ENCODE data around the gene SHANK2.
A peak's percentile ranks its signal among the peaks of the same experiment; 100 is the strongest.

SHANK2 gene

DNA sequence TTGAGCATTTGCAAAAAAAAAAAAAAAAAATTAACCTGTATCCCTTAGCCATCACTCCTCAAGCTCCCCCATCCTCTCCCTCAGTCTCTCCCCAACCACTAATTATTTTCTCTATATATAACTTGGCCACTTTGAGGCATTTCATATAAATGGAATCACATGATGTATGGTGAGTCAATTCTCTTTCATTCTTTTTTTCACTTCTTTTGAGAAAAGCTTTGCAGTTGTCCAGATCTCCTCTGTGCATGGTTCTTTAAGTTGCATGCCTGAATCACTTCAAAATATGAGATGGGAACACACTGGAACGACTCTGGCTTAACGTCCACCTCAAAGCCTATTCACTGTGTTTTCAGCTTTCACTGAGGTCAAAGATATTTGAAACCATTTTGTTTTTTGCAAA, 40.7 kb downstream of the SHANK2 start:
- Mint-ChIP-seq H3K9me3 (peaks cover 2 to 3% of the 10 kb centered on the region in 2 donors), H3K27me3 (peaks cover 41 to 49% of the 10 kb centered on the region in 2 donors), H3K27ac (no peak overlapping the region), H3K36me3 (no peaks in the 10 kb centered on the region), H3K4me3 (no peak overlapping the region), H3K4me1 (peaks cover 0 to 3% of the 10 kb centered on the region in 2 donors)
- ATAC-seq (replicated peaks), result no peak
- no peak for DNase-seq

GRCh38 chr11:71210861-71211260, 41.5 kb downstream of the SHANK2 start:
- ATAC-seq (replicated peaks) (no peak), DNase-seq (no peak)
- H3K9me3 Mint-ChIP-seq, result peaks cover 2 to 3% of the 10 kb centered on the region in 2 donors
- H3K4me3 Mint-ChIP-seq, result no peak overlapping the region
- H3K4me1 Mint-ChIP-seq, result peaks cover 0 to 3% of the 10 kb centered on the region in 2 donors
- H3K27ac Mint-ChIP-seq, result no peak overlapping the region
- H3K36me3 Mint-ChIP-seq, result no peaks in the 10 kb centered on the region
- peaks cover 40 to 46% of the 10 kb centered on the region in 2 donors for H3K27me3 Mint-ChIP-seq

DNA sequence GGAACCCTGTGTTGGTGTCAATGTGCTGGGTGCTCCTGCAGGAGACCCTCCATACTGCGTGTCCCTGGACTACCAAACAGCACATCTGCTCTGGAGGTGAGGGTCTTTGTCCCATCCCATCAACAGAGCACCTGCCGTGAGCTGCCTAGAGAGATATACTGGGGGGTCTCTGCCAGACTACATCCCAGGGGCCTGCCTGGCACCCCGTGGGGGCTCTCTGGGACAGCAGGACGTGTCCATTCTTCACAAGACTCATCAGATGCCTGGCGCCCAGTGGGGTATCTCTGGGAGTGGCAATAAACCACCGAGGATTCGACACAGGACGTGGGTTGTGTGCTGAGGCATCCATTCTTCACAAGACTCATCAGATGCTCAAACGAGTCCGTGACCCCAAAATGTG, 42.7 kb downstream of the SHANK2 start:
- H3K27me3 Mint-ChIP-seq, result peaks cover 38 to 44% of the 10 kb centered on the region in 2 donors
- no peak overlapping the region for H3K4me3 Mint-ChIP-seq
- ATAC-seq (replicated peaks) (no peak), DNase-seq (no peak)
- H3K36me3 Mint-ChIP-seq, result no peaks in the 10 kb centered on the region
- peaks cover 2 to 3% of the 10 kb centered on the region in 2 donors for H3K9me3 Mint-ChIP-seq
- H3K4me1 Mint-ChIP-seq, result peaks cover under 1 to 3% of the 10 kb centered on the region in 2 donors
- no peak overlapping the region for H3K27ac Mint-ChIP-seq

GRCh38 chr11:71209181-71209580, 43.2 kb downstream of the SHANK2 start:
- ATAC-seq (replicated peaks), result no peak
- H3K27me3 Mint-ChIP-seq, result peaks cover 36 to 42% of the 10 kb centered on the region in 2 donors

DNA sequence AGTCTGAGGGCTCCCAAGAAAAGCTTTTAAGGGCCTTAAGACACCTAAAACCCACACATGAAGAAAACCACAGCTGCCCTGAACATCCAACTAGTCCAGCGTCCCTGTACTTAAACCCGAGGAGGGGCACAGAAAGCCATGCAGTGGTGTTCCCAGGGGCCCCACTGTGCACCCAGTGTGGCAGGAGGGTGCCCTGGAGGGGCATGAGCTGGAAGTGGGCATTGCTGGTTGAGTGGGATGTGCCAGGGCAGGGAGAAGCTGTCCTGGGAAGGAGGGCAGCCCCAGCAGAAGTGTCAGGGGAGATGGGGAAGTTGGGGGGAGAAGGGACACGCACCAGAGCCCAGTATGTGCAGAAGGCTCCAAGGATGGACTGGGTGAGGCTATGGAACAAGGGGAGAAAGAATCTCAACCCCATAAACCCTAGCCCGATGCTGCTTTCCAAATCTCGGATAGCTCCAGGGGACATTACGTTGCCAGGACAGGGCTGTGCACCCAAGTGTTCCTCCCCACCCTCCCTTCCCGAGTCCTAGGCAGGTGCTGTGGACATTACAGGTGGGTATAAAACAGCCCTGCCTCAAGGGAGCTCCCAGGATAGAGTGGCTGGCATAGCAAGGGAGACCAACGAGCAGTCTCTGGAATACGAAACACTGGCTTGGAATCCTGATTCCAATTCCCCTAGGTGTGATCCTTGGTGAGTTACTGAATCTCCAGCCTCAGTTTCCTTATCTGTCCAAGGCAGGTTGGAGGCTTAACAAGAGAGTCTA, 44.2 kb downstream of the SHANK2 start:
- no peak for DNase-seq
- peaks cover 5 to 14% of the 10 kb centered on the region in 2 donors for H3K4me1 Mint-ChIP-seq
- no peak overlapping the region for H3K4me3 Mint-ChIP-seq
- ATAC-seq (replicated peaks), result no peak
- H3K27ac Mint-ChIP-seq, result no peak overlapping the region
- H3K9me3 Mint-ChIP-seq, result peaks cover 2 to 3% of the 10 kb centered on the region in 2 donors
- no peaks in the 10 kb centered on the region for H3K36me3 Mint-ChIP-seq
- H3K27me3 Mint-ChIP-seq, result peaks cover 27 to 37% of the 10 kb centered on the region in 2 donors

More at GRCh38 chr11:71209181-71209580, 43.2 kb downstream of the SHANK2 start:
- no peak overlapping the region for H3K27ac Mint-ChIP-seq
- H3K4me3 Mint-ChIP-seq, result no peak overlapping the region
- peaks cover 2 to 3% of the 10 kb centered on the region in 2 donors for H3K9me3 Mint-ChIP-seq
- no peaks in the 10 kb centered on the region for H3K36me3 Mint-ChIP-seq
- peaks cover 3 to 5% of the 10 kb centered on the region in 2 donors for H3K4me1 Mint-ChIP-seq
- DNase-seq, result no peak

GRCh38 chr11:71207563-71207962, 44.8 kb downstream of the SHANK2 start:
- Mint-ChIP-seq H3K36me3 (no peaks in the 10 kb centered on the region), H3K27me3 (peaks cover 26 to 36% of the 10 kb centered on the region in 2 donors), H3K27ac (peak overlapping the region; percentile 17), H3K9me3 (peaks cover 2 to 3% of the 10 kb centered on the region in 2 donors), H3K4me3 (no peak overlapping the region), H3K4me1 (peaks cover 5 to 14% of the 10 kb centered on the region in 2 donors)
- DNase-seq, result no peak
- no peak for ATAC-seq (replicated peaks)

GRCh38 chr11:71206186-71206585, 46.2 kb downstream of the SHANK2 start:
- peaks cover 2 to 3% of the 10 kb centered on the region in 2 donors for H3K9me3 Mint-ChIP-seq
- H3K4me1 Mint-ChIP-seq, result peaks cover 7 to 16% of the 10 kb centered on the region in 2 donors
- peaks cover 26 to 27% of the 10 kb centered on the region in 2 donors for H3K27me3 Mint-ChIP-seq
- H3K4me3 Mint-ChIP-seq, result no peak overlapping the region
- DNase-seq, result no peak
- H3K36me3 Mint-ChIP-seq, result no peaks in the 10 kb centered on the region
- ATAC-seq (replicated peaks), result no peak
- H3K27ac Mint-ChIP-seq, result no peak overlapping the region

GRCh38 chr11:71204748-71205664, 47.4 kb downstream of the SHANK2 start:
- peaks cover 16 to 26% of the 10 kb centered on the region in 2 donors for H3K4me1 Mint-ChIP-seq
- H3K27ac Mint-ChIP-seq, result peak overlapping the region; percentile 90
- peaks cover 21 to 27% of the 10 kb centered on the region in 2 donors for H3K27me3 Mint-ChIP-seq
- H3K9me3 Mint-ChIP-seq, result peaks cover 3 to 4% of the 10 kb centered on the region in 2 donors
- H3K4me3 Mint-ChIP-seq, result no peak overlapping the region
- ATAC-seq (replicated peaks), result peak in 1 of 2 donors; percentile 33
- no peaks in the 10 kb centered on the region for H3K36me3 Mint-ChIP-seq
- DNase-seq, result no peak

DNA sequence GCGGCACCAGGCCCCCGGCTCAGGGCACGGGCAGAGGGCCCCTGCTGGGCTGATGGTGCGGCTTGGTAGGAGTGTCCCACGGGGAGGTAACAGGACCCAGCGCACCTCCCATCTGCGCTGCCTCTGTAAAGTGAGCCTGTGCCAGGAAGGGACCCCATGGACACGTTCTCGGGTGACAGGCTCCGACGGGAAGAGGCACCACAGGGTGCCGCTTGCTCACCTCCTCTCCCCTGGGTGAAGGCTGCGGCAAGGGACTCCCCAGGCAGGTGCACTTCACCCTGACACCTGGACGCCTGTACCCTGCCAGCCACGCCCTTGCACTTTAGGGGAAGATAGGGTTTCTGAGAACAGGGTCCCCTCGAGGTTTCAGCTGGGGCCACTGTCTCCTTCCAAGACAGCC, 48.1 kb downstream of the SHANK2 start:
- Mint-ChIP-seq H3K4me1 (peaks cover 16 to 26% of the 10 kb centered on the region in 2 donors), H3K36me3 (no peaks in the 10 kb centered on the region), H3K27me3 (peaks cover 21 to 27% of the 10 kb centered on the region in 2 donors), H3K4me3 (no peak overlapping the region), H3K9me3 (peaks cover 3 to 4% of the 10 kb centered on the region in 2 donors), H3K27ac (peak overlapping the region; percentile 90)
- ATAC-seq (replicated peaks) (peak; percentile 41 to 59), DNase-seq (peak; percentile 28)

DNA sequence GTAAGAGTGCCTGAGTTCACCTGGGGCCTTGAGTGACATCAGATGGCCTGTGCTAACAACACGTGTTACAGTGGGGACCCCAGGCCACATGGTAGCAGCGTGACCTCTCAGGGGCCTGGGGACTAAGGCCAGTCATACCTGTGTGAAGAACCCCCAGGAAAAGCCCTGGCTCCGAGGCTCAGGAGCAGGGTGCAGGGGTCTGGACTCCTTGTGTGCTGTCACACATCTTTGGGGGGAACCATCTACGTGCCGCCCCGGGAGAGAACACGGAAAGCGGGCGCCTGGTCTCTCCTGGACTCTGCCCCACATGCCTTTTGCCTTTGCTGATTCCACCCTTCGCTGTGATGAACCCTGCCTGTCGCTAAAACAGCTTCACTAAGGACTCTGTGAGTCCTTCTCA, 48.7 kb downstream of the SHANK2 start:
- Mint-ChIP-seq H3K27me3 (peaks cover 27 to 31% of the 10 kb centered on the region in 2 donors), H3K4me1 (peaks cover 16 to 26% of the 10 kb centered on the region in 2 donors), H3K9me3 (peaks cover 3 to 4% of the 10 kb centered on the region in 2 donors), H3K36me3 (no peaks in the 10 kb centered on the region), H3K27ac (peak overlapping the region; percentile 51), H3K4me3 (no peak overlapping the region)
- ATAC-seq (replicated peaks), result peak in 1 of 2 donors; percentile 25
- DNase-seq, result no peak

- H3K27me3 Mint-ChIP-seq, result peaks cover 25 to 34% of the 10 kb centered on the region in 2 donors
- DNase-seq (no peak), ATAC-seq (replicated peaks) (no peak)
- H3K4me3 Mint-ChIP-seq, result no peak overlapping the region
- peaks cover 16 to 26% of the 10 kb centered on the region in 2 donors for H3K4me1 Mint-ChIP-seq
- H3K27ac Mint-ChIP-seq, result no peak overlapping the region
- H3K36me3 Mint-ChIP-seq, result no peaks in the 10 kb centered on the region
- H3K9me3 Mint-ChIP-seq, result peaks cover 0 to 4% of the 10 kb centered on the region in 2 donors
Observed at GRCh38 chr11:71202966-71203365, 49.4 kb downstream of the SHANK2 start.

DNA sequence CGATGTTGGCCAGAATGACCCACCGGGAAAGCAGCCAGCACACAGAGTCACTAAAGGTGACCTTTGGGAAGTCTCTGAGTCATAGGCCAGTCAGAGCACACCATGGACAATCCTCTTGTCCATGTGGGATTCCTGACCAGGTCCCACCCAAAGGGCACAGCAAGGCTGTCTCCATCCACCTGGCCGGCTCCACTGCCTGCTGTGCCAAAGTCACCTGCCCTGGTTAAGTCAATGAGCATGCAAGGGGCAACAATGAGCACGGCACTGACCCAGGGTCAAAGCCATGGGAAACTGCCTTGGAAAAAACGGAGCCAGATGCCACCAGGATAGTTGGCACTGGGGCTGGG, 49.8 kb downstream of the SHANK2 start:
- H3K27ac Mint-ChIP-seq, result peak overlapping the region; percentile 63
- H3K4me1 Mint-ChIP-seq, result peaks cover 13 to 26% of the 10 kb centered on the region in 2 donors
- H3K9me3 Mint-ChIP-seq, result peaks cover 0 to 2% of the 10 kb centered on the region in 2 donors
- peaks cover 21 to 34% of the 10 kb centered on the region in 2 donors for H3K27me3 Mint-ChIP-seq
- H3K4me3 Mint-ChIP-seq, result no peak overlapping the region
- no peak for DNase-seq
- H3K36me3 Mint-ChIP-seq, result no peaks in the 10 kb centered on the region
- no peak for ATAC-seq (replicated peaks)
